Measurements from ENCODE around the gene POLR2H. TPM values are rescaled to one million over a fixed set of nuclear protein-coding genes. Genes with fewer than 3 reads are reported as not detected.
A peak's percentile ranks its signal among the peaks of the same experiment; 100 is the strongest.

Gene POLR2H
- total and polyA plus RNA-seq, 2 of the 4 experiments (the other 2 are of a cell fraction): 47.7 to 130 TPM

DNA sequence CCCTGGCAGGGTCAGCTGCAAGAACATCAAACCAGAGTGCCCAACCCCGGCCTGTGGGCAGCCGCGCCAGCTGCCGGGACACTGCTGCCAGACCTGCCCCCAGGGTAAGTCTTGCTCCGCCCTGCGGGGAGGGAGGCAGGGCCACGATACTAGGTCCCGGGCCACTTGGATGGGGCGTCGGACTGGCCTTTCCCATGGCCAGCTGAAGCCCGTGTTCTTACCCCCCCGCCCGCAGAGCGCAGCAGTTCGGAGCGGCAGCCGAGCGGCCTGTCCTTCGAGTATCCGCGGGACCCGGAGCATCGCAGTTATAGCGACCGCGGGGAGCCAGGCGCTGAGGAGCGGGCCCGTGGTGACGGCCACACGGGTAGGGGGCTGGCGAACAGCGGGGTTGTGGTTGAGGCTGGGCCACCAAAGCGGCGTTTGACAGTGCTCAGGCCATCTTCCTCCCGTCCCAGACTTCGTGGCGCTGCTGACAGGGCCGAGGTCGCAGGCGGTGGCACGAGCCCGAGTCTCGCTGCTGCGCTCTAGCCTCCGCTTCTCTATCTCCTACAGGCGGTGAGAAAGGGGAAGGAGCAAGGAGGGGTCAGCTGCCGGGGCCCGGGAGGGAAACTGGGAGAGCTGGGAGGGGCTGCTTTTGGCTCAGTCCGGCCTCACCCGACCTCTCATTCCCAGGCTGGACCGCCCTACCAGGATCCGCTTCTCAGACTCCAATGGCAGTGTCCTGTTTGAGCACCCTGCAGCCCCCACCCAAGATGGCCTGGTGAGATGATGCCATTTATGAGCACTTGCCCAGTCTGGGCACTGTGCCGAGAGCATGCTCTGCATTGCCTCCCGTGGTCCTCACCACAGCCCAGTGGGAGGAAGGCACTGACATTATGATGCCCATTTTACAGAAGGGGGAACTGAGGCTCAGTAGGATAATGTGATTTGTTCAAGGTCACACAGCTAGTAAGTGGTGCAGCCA, 20.0 kb downstream of the POLR2H start:
- no peak overlapping the region for H2AK5ac ChIP-seq (ENCODE audit: low read depth, low read length)
- no peak overlapping the region for H3K56ac ChIP-seq (ENCODE audit: extremely low read depth, insufficient read depth, low read length)
- no peak overlapping the region for H2BK5ac ChIP-seq (ENCODE audit: low read depth, low read length, poor library complexity, severe bottlenecking)
- H3K9me3 ChIP-seq (ENCODE audit: control insufficient read depth, insufficient read depth, low read length): no peaks in the 10 kb centered on the region
- DNase-seq (no peak), ATAC-seq (ENCODE audit: low read depth) (no peak)
- BruUV-seq (replicated peaks): no TSS peak
- peak overlapping the region; percentile 40 for H2AFZ ChIP-seq (replicated peaks; ENCODE audit: low read length, poor library complexity)
- no peak overlapping the region for H2BK120ac ChIP-seq (ENCODE audit: low read depth, low read length)
- no peaks in the 10 kb centered on the region for H3K79me1 ChIP-seq (ENCODE audit: low read depth in 1 of 2, low read length in 2 of 2)
- H4K5ac ChIP-seq (ENCODE audit: low read depth, low read length): no peak overlapping the region
- H3K4me3 ChIP-seq (ENCODE audit: insufficient read depth, low read depth, low read length): no peak overlapping the region
- H4K8ac ChIP-seq (ENCODE audit: low read depth in 2 of 2, low read length in 2 of 2): no peak overlapping the region
- H3K9me1 ChIP-seq (ENCODE audit: insufficient read depth, low read length): no peaks in the 10 kb centered on the region
- peaks cover 2% of the 10 kb centered on the region; the same call in 1 of the 2 replicates for H3K4me1 ChIP-seq (ENCODE audit: control insufficient read depth, insufficient read depth, low read length)
- 0 out of 2 replicates have a peak overlapping the region, but pooled peaks have one; percentile 49 for H3K23ac ChIP-seq (ENCODE audit: low read depth, low read length)
- no peak overlapping the region for H2BK20ac ChIP-seq (ENCODE audit: low read depth, low read length)
- dilution Hi-C loops (cut with HindIII; ENCODE audit: low sequenced_read_pairs, unreplicated experiment) (no loop called here), intact Hi-C loops (cut with micrococcal nuclease) (no loop called here), in situ Hi-C loops (cut with MboI; ENCODE audit: low sequenced_read_pairs) (no loop called here)
- H3K4me2 ChIP-seq (ENCODE audit: low read depth, low read length): no peak overlapping the region
- CTCF ChIA-PET: no interaction called here
- no peak overlapping the region for H3K4ac ChIP-seq (ENCODE audit: low read depth, low read length)
- POLR2A ChIA-PET (ENCODE audit: unreplicated experiment): no interaction called here
- no peak overlapping the region for H2AK9ac ChIP-seq (replicated peaks; ENCODE audit: low read depth, low read length, poor library complexity)
- peaks cover 76% of the 10 kb centered on the region for H3K27me3 ChIP-seq (ENCODE audit: control insufficient read depth, insufficient read depth, low read length)
- H3K27ac ChIP-seq (ENCODE audit: insufficient read depth, low read length): no peak overlapping the region
- no peaks in the 10 kb centered on the region for H4K20me1 ChIP-seq (ENCODE audit: insufficient read depth, low read length)
- H4K91ac ChIP-seq (ENCODE audit: insufficient read depth, low read depth, low read length): no peak overlapping the region
- H3K9ac ChIP-seq (ENCODE audit: low read depth, low read length): no peak overlapping the region
- no peaks in the 10 kb centered on the region for H3K36me3 ChIP-seq (ENCODE audit: control insufficient read depth, insufficient read depth, low read length)
- H2BK15ac ChIP-seq (ENCODE audit: low read depth, low read length): no peak overlapping the region
- WGBS, 2 experiments (ENCODE audit: extremely low coverage in 2 of 2, insufficient read length in 1 of 2): 23% methylated on average over 22 of the region's 55 CpGs; no CpG with 5 or more reads in 1 of the 2 experiments
- no peak overlapping the region for H3K18ac ChIP-seq (ENCODE audit: low read depth, low read length)
- no peak overlapping the region for H3K14ac ChIP-seq (replicated peaks; ENCODE audit: low read depth, low read length)
- TF ChIP-seq CTCF (conservative IDR thresholded peaks at IDR 0.05; ENCODE audit: low read depth, low read length) (no peak), BHLHE40 (IDR thresholded peaks at IDR 0.05; ENCODE audit: low read depth, low read length) (no peak), MAFK (IDR thresholded peaks at IDR 0.05; ENCODE audit: low read depth, low read length) (no peak), FOS (IDR thresholded peaks at IDR 0.05; ENCODE audit: low read depth, low read length) (no peak), RAD21 (IDR thresholded peaks at IDR 0.05; ENCODE audit: low read length) (no peak), NFE2L2 (IDR thresholded peaks at IDR 0.05; ENCODE audit: low read depth, low read length) (no peak), RCOR1 (IDR thresholded peaks at IDR 0.05; ENCODE audit: insufficient replicate concordance, low read length) (no peak), SMC3 (IDR thresholded peaks at IDR 0.05; ENCODE audit: low read depth, low read length) (no peak), POLR2A (IDR thresholded peaks at IDR 0.05; ENCODE audit: low read depth, low read length) (no peak), CHD1 (IDR thresholded peaks at IDR 0.05; ENCODE audit: low read depth, low read length) (no peak), MXI1 (IDR thresholded peaks at IDR 0.05; ENCODE audit: borderline replicate concordance, low read depth, low read length) (no peak), RFX5 (IDR thresholded peaks at IDR 0.05; ENCODE audit: low read depth, low read length) (no peak), CEBPB (IDR thresholded peaks at IDR 0.05; ENCODE audit: low read depth, low read length) (no peak)
- TF ChIP-seq, protein P1, sequence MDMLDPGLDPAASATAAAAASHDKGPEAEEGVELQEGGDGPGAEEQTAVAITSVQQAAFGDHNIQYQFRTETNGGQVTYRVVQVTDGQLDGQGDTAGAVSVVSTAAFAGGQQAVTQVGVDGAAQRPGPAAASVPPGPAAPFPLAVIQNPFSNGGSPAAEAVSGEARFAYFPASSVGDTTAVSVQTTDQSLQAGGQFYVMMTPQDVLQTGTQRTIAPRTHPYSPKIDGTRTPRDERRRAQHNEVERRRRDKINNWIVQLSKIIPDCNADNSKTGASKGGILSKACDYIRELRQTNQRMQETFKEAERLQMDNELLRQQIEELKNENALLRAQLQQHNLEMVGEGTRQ (IDR thresholded peaks at IDR 0.05; ENCODE audit: low read depth, low read length): no peak
- TF ChIP-seq, protein P2, sequence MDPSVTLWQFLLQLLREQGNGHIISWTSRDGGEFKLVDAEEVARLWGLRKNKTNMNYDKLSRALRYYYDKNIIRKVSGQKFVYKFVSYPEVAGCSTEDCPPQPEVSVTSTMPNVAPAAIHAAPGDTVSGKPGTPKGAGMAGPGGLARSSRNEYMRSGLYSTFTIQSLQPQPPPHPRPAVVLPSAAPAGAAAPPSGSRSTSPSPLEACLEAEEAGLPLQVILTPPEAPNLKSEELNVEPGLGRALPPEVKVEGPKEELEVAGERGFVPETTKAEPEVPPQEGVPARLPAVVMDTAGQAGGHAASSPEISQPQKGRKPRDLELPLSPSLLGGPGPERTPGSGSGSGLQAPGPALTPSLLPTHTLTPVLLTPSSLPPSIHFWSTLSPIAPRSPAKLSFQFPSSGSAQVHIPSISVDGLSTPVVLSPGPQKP (IDR thresholded peaks at IDR 0.05; ENCODE audit: borderline replicate concordance, low read depth, low read length): no peak

Data from IMR-90 (cell line).